Type B pancreatic cell (in vitro differentiated cells): Measurements from ENCODE around the gene DNMBP. TPM values are rescaled to one million over a fixed set of nuclear protein-coding genes. Genes with fewer than 3 reads are reported as not detected.

ENCODE experiments used
- DNase-seq: peaks from one replicate; pipeline ENCODE4 v3.0.0; 2021; ENCODE audit warnings: mixed read lengths; ENCODE audit not compliant: unreplicated experiment; ENCODE audit errors: extremely low spot score
- H3K27ac Mint-ChIP-seq: 2 replicates; pipeline ENCODE4 v1.8.0; 2021; ENCODE audit warnings: mild to moderate bottlenecking, mixed read lengths
- H3K27me3 Mint-ChIP-seq: 2 replicates; pipeline ENCODE4 v1.8.0; 2021; ENCODE audit warnings: mixed read lengths
- H3K36me3 Mint-ChIP-seq: 2 replicates; pipeline ENCODE4 v1.8.0; 2021; ENCODE audit warnings: mixed read lengths
- H3K4me1 Mint-ChIP-seq: one replicate; pipeline ENCODE4 v1.8.0; 2021; ENCODE audit warnings: mixed read lengths; ENCODE audit not compliant: unreplicated experiment
- H3K4me3 Mint-ChIP-seq: 2 replicates; pipeline ENCODE4 v1.8.0; 2021; ENCODE audit warnings: mild to moderate bottlenecking, mixed read lengths
- H3K9me3 Mint-ChIP-seq: 2 replicates; pipeline ENCODE4 v1.8.0; 2021; ENCODE audit warnings: mixed read lengths
- long read RNA-seq: library from polyadenylated mRNA; unstranded; transcript quantifications from one replicate; pipeline ENCODE4 v2.0.0, GENCODE V29; 2020
- total RNA-seq: library from RNA; stranded (reverse); gene quantifications from 2 replicates; pipeline ENCODE4 v1.2.1, GENCODE V29; 2021; ENCODE audit warnings: low replicate concordance
- TF ChIP-seq, protein P1 (sequence below): fragments of 200-600 bp; sonication (generic); conservative IDR thresholded peaks from 2 replicates; pipeline ENCODE4 v1.5.0; 2021; ENCODE audit warnings: antibody characterized with exemption, mild to moderate bottlenecking

Gene DNMBP, protein sequence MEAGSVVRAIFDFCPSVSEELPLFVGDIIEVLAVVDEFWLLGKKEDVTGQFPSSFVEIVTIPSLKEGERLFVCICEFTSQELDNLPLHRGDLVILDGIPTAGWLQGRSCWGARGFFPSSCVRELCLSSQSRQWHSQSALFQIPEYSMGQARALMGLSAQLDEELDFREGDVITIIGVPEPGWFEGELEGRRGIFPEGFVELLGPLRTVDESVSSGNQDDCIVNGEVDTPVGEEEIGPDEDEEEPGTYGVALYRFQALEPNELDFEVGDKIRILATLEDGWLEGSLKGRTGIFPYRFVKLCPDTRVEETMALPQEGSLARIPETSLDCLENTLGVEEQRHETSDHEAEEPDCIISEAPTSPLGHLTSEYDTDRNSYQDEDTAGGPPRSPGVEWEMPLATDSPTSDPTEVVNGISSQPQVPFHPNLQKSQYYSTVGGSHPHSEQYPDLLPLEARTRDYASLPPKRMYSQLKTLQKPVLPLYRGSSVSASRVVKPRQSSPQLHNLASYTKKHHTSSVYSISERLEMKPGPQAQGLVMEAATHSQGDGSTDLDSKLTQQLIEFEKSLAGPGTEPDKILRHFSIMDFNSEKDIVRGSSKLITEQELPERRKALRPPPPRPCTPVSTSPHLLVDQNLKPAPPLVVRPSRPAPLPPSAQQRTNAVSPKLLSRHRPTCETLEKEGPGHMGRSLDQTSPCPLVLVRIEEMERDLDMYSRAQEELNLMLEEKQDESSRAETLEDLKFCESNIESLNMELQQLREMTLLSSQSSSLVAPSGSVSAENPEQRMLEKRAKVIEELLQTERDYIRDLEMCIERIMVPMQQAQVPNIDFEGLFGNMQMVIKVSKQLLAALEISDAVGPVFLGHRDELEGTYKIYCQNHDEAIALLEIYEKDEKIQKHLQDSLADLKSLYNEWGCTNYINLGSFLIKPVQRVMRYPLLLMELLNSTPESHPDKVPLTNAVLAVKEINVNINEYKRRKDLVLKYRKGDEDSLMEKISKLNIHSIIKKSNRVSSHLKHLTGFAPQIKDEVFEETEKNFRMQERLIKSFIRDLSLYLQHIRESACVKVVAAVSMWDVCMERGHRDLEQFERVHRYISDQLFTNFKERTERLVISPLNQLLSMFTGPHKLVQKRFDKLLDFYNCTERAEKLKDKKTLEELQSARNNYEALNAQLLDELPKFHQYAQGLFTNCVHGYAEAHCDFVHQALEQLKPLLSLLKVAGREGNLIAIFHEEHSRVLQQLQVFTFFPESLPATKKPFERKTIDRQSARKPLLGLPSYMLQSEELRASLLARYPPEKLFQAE (N-terminal part only)
- 17.3 and 17.7 TPM in 2 replicates for total RNA-seq
- long read RNA-seq, partial matches to known transcripts, result 7 of 9 reads
- long read RNA-seq, other reads (novel, unspliced or antisense), result 2 of 9 reads

DNA sequence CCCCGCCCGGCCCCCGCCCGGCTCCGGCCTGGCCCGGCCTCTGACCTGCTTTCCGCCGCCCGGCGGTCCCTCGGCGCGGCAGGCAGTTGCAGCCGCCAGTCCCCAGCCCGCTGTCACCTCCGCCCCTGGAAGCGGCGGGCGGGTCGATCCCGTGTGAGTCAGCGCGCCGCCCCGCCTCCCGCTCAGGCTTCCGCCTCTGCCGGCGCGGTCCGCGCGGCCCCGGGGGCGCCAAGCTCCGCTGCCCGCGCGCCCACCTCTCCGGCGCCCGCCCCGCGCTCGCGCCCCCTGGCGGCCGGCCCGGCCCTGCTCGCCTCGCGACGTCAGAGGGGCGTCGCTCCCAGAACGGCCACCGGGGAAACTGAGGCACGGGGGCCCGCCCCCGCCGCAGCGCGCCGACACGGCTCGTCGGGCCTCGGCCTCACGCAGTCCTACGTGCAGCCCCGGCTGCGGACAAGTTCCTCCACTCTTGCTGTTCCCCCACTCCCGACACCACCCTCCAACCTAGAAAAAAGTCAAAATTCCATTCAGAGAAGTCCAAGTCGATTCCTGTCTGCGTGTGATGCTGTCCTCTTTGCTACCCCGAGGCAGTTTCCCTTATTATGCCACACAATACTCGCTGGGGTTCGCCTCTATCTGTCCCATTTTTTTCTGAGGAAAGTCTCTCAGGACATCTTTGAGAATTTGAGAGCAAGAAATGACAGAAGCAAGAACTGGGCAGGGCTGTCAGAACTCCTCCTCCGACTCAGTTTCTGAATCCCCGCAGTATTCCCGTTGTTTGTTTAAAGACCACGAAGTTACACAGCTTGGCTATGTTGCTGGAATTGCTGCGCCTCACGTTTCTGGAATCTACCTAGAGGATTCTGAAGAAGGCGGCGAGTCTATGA lies at the start of gene DNMBP:
TSS of gene DNMBP (minus strand) at position 155 of the 884 bp plus-strand sequence. CDS start 37,823 bp downstream, outside the sequence.
- H3K4me1 Mint-ChIP-seq, result peaks cover 46% of the 10 kb centered on the region
- peak; percentile 89 for DNase-seq
- H3K27ac Mint-ChIP-seq, result peak within 1 kb of the TSS; percentile 97

DNA sequence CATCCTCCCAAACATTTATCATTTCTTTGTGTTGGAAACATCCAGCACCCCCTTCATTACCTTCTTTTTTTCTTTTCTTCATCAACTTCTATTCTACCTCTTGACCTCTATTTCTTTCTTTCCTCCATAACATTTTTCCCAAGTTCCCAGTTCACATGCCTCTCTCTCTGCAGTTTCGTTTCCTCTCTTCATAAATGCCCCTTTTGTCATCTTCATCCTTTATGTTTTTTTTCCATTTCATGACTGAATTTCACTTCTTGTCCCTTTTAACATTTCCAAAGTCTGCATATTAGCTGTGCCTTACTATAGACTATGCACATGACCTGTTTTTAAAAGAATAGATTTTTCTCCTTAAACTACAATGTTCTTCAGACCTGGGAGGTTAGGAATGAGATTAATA lies 48.2 kb upstream of the DNMBP start:
- H3K4me1 Mint-ChIP-seq, result no peaks in the 10 kb centered on the region

More for the DNA sequence above, at the start of gene DNMBP:
- TF ChIP-seq, protein P1, sequence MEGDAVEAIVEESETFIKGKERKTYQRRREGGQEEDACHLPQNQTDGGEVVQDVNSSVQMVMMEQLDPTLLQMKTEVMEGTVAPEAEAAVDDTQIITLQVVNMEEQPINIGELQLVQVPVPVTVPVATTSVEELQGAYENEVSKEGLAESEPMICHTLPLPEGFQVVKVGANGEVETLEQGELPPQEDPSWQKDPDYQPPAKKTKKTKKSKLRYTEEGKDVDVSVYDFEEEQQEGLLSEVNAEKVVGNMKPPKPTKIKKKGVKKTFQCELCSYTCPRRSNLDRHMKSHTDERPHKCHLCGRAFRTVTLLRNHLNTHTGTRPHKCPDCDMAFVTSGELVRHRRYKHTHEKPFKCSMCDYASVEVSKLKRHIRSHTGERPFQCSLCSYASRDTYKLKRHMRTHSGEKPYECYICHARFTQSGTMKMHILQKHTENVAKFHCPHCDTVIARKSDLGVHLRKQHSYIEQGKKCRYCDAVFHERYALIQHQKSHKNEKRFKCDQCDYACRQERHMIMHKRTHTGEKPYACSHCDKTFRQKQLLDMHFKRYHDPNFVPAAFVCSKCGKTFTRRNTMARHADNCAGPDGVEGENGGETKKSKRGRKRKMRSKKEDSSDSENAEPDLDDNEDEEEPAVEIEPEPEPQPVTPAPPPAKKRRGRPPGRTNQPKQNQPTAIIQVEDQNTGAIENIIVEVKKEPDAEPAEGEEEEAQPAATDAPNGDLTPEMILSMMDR, result peak; percentile 79
- Mint-ChIP-seq H3K9me3 (no peaks in the 10 kb centered on the region), H3K36me3 (no peaks in the 10 kb centered on the region), H3K27me3 (no peaks in the 10 kb centered on the region), H3K4me3 (peak within 1 kb of the TSS; percentile 98)

DNA sequence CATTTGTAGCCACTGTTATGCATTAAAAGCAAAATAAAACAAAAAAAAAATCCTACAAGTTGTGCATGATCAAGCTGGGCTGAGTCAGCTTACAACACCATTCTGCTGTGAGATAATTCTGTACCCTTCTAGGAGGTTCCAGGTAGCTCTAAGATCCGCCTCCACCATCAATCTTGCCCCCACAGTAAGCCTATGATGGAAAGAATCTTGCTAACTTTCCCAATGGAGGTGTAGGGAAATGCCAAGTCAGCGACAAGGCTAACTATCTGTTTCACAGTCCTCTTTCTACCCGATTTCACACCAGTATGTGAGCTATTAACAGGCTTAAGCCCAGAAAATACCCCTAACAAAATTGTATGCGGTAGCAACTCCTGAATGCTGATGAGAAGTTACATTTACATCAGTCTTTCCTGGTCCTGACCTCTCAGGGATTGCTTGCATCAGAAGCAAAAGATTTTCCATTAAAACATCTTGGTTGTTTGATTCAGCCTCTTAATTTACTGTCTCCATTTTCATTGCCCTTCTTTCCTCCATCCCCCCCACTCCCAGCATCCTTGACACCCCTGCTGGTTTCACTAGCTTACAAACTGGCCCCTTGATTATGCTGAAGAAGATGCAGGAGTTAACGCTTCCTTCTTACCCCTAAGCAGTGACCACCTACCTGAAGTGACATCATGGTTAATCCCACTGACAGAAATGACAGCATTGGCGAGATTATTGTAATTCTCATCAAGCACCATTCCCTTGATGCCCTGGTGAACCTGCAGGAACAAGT lies 44.1 kb upstream of the DNMBP start:
- Mint-ChIP-seq H3K27me3 (peaks cover 9% of the 10 kb centered on the region), H3K9me3 (no peaks in the 10 kb centered on the region), H3K27ac (no peak overlapping the region), H3K4me1 (no peaks in the 10 kb centered on the region), H3K36me3 (no peaks in the 10 kb centered on the region), H3K4me3 (no peak overlapping the region)
- no peak for DNase-seq
- TF ChIP-seq, protein P1, result no peak

More for the DNA sequence above, 48.2 kb upstream of the DNMBP start:
- DNase-seq, result no peak
- Mint-ChIP-seq H3K9me3 (no peaks in the 10 kb centered on the region), H3K27me3 (peaks cover 9% of the 10 kb centered on the region), H3K4me3 (no peak overlapping the region), H3K36me3 (no peaks in the 10 kb centered on the region), H3K27ac (no peak overlapping the region)
- TF ChIP-seq, protein P1, result no peak

DNA sequence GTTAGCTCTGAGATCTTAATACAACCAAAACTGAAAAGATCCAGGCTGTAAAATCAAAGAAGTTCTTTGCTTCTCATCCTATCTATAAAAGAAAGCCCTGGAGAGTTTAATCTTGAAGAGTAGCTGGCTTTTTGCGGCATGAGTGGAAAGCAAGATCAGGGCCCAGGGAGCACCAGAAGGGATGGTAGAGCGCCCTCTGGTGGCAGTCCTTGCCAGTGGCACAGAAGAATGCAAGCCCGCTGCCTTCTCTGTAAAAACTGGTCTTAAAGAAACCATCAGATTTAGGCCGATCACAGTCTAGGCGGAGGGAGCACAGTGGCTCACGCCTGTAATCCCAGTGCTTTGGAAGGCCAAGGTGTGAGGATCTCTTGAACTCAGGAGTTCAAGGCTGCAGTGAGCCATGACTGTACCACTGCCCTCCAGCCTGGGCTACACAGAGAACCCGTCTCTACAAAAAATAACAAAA lies 36.3 kb upstream of the DNMBP start:
- no peak overlapping the region for H3K4me3 Mint-ChIP-seq
- H3K4me1 Mint-ChIP-seq, result peaks cover 13% of the 10 kb centered on the region
- no peaks in the 10 kb centered on the region for H3K27me3 Mint-ChIP-seq
- H3K9me3 Mint-ChIP-seq, result no peaks in the 10 kb centered on the region
- DNase-seq, result peak; percentile 91
- TF ChIP-seq, protein P1, result peak; percentile 98
- no peaks in the 10 kb centered on the region for H3K36me3 Mint-ChIP-seq
- no peak overlapping the region for H3K27ac Mint-ChIP-seq
